ENCODE results near the gene FOXP1. TPM values are rescaled to one million over a fixed set of nuclear protein-coding genes. Genes with fewer than 3 reads are reported as not detected.

FOXP1 gene
- total RNA-seq, 4 donors from 2014 or later: 49.8 to 157 (median 71.9) TPM

DNA sequence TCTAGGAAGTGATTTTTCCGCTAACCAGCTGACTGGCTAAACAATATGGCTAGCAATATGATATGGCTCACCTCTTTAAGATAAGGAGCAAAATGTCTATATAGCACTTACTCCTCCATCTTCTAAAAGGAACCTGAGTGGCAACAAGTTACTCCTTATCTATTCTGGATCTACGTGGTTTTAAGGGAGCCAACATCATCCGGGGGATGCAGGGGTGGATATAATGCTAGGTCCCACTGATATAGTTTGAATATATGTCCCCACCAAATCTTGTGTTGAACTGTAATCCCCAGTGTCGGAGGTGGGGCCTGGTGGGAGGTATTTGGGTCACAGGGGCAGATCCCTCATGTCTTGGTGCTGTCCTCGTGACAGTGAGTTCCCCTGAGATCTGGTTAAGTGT is 500.7 kb downstream of the FOXP1 start:
- no peak for DNase-seq (ENCODE audit: low spot score in 2 of 2)
- TF ChIP-seq, protein P1, sequence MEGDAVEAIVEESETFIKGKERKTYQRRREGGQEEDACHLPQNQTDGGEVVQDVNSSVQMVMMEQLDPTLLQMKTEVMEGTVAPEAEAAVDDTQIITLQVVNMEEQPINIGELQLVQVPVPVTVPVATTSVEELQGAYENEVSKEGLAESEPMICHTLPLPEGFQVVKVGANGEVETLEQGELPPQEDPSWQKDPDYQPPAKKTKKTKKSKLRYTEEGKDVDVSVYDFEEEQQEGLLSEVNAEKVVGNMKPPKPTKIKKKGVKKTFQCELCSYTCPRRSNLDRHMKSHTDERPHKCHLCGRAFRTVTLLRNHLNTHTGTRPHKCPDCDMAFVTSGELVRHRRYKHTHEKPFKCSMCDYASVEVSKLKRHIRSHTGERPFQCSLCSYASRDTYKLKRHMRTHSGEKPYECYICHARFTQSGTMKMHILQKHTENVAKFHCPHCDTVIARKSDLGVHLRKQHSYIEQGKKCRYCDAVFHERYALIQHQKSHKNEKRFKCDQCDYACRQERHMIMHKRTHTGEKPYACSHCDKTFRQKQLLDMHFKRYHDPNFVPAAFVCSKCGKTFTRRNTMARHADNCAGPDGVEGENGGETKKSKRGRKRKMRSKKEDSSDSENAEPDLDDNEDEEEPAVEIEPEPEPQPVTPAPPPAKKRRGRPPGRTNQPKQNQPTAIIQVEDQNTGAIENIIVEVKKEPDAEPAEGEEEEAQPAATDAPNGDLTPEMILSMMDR (IDR thresholded peaks at IDR 0.05): no peak
- no peak for TF ChIP-seq POLR2AphosphoS5 (IDR thresholded peaks at IDR 0.05)
- no peak for TF ChIP-seq POLR2A (IDR thresholded peaks at IDR 0.05)
- TF ChIP-seq EP300 (IDR thresholded peaks at IDR 0.05): no peak
- Histone ChIP-seq H3K9me3 (no peaks in the 10 kb centered on the region), H3K36me3 (no peaks in the 10 kb centered on the region), H3K27ac (no peak overlapping the region), H3K27me3 (no peaks in the 10 kb centered on the region), H3K4me3 (no peak overlapping the region), H3K4me1 (no peaks in the 10 kb centered on the region)
- 94% methylated on average over 4 of the region's 5 CpGs for WGBS

DNA sequence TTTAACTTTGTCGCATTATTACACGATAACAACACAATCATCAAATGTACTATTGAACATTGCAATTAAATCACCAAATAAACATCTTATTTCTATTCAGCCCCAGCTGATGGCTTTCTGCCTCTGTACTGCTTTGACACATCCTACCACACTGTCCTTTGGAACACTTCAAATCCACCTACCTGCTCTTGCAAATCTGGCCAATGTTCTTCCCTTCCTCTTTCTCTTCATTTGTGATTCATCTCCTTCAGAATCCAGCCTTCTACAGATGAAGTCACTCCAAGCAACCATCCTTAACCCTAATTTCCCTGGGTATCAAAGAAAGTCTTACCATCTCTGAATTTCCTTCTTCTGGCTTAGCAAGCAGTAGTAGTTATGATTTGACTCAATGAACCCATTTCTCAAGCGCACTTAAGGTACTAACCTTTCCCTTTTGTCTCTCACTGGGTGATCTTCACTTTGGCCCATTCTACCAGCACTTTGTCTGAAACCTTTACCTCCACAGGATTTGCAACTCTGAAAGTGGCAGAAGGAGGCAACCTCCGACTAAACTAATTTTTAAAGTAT is 502.9 kb downstream of the FOXP1 start:
- TF ChIP-seq POLR2AphosphoS5 (IDR thresholded peaks at IDR 0.05): no peak
- TF ChIP-seq POLR2A (IDR thresholded peaks at IDR 0.05): no peak
- TF ChIP-seq, protein P1 (IDR thresholded peaks at IDR 0.05): no peak
- no peak for TF ChIP-seq EP300 (IDR thresholded peaks at IDR 0.05)
- Histone ChIP-seq H3K27me3 (no peaks in the 10 kb centered on the region), H3K4me3 (no peak overlapping the region), H3K9me3 (no peaks in the 10 kb centered on the region), H3K27ac (no peak overlapping the region), H3K4me1 (no peaks in the 10 kb centered on the region), H3K36me3 (no peaks in the 10 kb centered on the region)
- DNase-seq (ENCODE audit: low spot score in 2 of 2): no peak
- WGBS: 93% methylated on average over 4 of the region's 4 CpGs

DNA sequence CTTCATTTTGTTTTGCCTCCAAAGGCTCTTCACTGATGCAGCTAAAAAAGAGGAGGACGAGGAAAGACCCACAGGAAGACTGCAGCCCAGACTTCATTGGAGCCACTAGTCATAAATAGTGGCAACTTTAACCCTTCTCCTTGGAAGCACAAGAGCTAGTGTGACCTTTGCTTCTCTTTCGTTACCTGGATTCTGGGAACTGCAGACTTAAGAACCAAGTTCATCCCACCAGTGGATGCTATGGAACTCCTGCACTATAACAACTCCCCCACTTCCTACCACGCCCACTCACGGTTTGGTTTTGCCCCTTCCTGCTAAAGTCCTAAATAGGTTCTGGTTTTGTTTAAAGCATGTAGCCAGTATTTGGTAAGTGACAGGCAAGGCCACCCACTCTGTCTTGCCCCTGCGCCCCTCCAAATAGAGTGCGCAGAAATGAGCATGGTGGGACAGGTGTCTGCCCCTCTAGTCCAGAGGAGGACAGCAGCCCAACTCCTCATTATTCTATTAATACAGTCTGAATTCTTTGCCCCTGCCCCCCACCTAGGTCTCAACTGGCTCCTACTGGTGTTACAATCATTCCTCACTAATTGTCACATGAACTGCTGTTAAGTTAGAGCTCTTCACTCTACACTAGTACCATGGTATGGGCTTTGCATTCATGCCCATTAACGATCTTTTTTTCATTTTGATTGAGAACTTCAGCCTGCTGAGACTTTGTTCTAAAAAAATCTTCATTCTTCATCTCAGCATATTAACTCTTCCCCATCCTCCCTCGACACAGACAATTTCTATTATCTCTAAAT is 504.6 kb downstream of the FOXP1 start:
- WGBS: 85% methylated on average over 8 of the region's 8 CpGs
- no peak for TF ChIP-seq EP300 (IDR thresholded peaks at IDR 0.05)
- no peak for TF ChIP-seq POLR2AphosphoS5 (IDR thresholded peaks at IDR 0.05)
- TF ChIP-seq POLR2A (IDR thresholded peaks at IDR 0.05): no peak
- TF ChIP-seq, protein P1 (IDR thresholded peaks at IDR 0.05): no peak
- no peaks in the 10 kb centered on the region for H3K27me3 ChIP-seq
- H3K27ac ChIP-seq: no peak overlapping the region
- no peak for DNase-seq (ENCODE audit: low spot score in 2 of 2)
- no peaks in the 10 kb centered on the region for H3K36me3 ChIP-seq
- H3K4me1 ChIP-seq: no peaks in the 10 kb centered on the region
- H3K4me3 ChIP-seq: no peak overlapping the region
- H3K9me3 ChIP-seq: no peaks in the 10 kb centered on the region

DNA sequence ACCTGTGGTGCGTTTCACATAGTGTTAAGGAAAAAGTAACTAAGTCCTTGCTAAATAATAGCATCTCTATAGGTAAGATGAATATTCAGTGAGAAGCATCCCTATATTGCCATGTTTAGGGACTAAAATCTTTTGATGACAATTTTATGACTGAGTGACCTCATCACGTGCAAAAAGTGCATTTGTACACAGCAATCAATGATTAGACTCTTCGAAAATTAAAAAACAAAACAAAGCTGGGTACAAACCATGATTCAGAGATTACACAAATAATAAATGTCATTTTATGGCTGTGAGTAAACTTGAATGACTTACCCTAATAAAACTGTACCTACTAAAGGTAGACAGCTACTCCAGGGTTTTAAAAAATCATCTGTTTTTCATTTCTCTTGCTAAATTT is 505.3 kb downstream of the FOXP1 start:
- TF ChIP-seq POLR2A (IDR thresholded peaks at IDR 0.05) (no peak), POLR2AphosphoS5 (IDR thresholded peaks at IDR 0.05) (no peak), EP300 (IDR thresholded peaks at IDR 0.05) (no peak)
- TF ChIP-seq, protein P1 (IDR thresholded peaks at IDR 0.05): no peak
- no peak overlapping the region for H3K27ac ChIP-seq
- no peaks in the 10 kb centered on the region for H3K9me3 ChIP-seq
- no peak for DNase-seq (ENCODE audit: low spot score in 2 of 2)
- no peaks in the 10 kb centered on the region for H3K27me3 ChIP-seq
- 97% methylated on average over 3 of the region's 3 CpGs for WGBS
- H3K4me3 ChIP-seq: no peak overlapping the region
- no peaks in the 10 kb centered on the region for H3K36me3 ChIP-seq
- no peaks in the 10 kb centered on the region for H3K4me1 ChIP-seq

DNA sequence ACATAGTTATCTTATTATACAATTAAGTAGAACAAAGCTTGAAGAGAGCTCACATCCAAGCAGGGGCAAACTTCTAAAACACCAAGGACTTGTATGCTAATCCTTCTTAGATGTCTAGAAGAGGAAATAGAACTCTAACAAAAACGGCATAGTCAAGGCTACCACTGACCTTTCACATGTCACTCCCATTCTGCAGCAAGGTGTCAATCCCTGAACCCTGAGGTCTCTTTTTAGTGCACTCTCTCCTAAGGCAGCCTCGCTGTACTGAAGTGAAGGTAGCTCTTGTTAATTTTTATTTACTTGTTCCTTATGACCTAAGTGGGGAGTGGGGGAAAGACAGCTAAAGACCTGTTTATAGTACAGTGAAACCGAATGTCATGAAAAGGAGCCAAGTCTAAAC is 506.5 kb downstream of the FOXP1 start:
- Histone ChIP-seq H3K27me3 (no peaks in the 10 kb centered on the region), H3K4me1 (no peaks in the 10 kb centered on the region), H3K36me3 (no peaks in the 10 kb centered on the region), H3K4me3 (no peak overlapping the region), H3K9me3 (no peaks in the 10 kb centered on the region), H3K27ac (no peak overlapping the region)
- 79% methylated on average over 3 of the region's 3 CpGs for WGBS
- no peak for TF ChIP-seq POLR2A (IDR thresholded peaks at IDR 0.05)
- TF ChIP-seq, protein P1 (IDR thresholded peaks at IDR 0.05): no peak
- no peak for TF ChIP-seq EP300 (IDR thresholded peaks at IDR 0.05)
- TF ChIP-seq POLR2AphosphoS5 (IDR thresholded peaks at IDR 0.05): no peak
- DNase-seq (ENCODE audit: low spot score in 2 of 2): no peak
